B cell (primary cell): ENCODE results near the gene CNTN3. TPM values are rescaled to one million over a fixed set of nuclear protein-coding genes. Genes with fewer than 3 reads are reported as not detected.

ENCODE experiments used
- ATAC-seq: fragments of 200-7000 bp; cut with Tn5 transposase; one replicate; pipeline ENCODE4 v1.10.0; 2021; ENCODE audit warnings: low read depth, mild to moderate bottlenecking, moderate number of reproducible peaks, moderate library complexity
- CTCF ChIA-PET: fragments of 350-600 bp; sonication (Branson Sonifier 250); formaldehyde crosslinking; loops from one replicate; lab custom pipeline; 2021; ENCODE audit warnings: antibody characterized with exemption, inconsistent platforms; lab: Charles Lee
- POLR2A ChIA-PET: fragments of 350-600 bp; sonication (Branson Sonifier 250); formaldehyde crosslinking; loops from one replicate; lab custom pipeline; 2021; ENCODE audit warnings: antibody characterized with exemption; lab: Charles Lee
- DNase-seq: peaks from one replicate; pipeline ENCODE4 v3.0.0; 2013
- H2AFZ ChIP-seq: 2 replicates; pipeline ENCODE4 v1.6.1; 2012; ENCODE audit warnings: mild to moderate bottlenecking, low read depth, low read length; ENCODE audit not compliant: insufficient read depth, poor library complexity, severe bottlenecking
- H3K27ac ChIP-seq, 2 donors: 1 replicate in 1 of 2; 2 replicates in 1 of 2; pipeline ENCODE4 v1.5.1; 2012 to 2013; ENCODE audit warnings: low read length in 2 of 2, mild to moderate bottlenecking in 2 of 2, moderate library complexity in 1 of 2
- H3K27me3 ChIP-seq, 4 experiments: fragments of 200-600 bp in 1 of 4; sonication (generic) in 1 of 4; replicated peaks in 1 of 4; 1 replicate in 2 of 4; 2 replicates in 2 of 4; pipeline versions ENCODE4 v1.6.1 to v1.7.0; 2013 to 2016; ENCODE audit warnings: low read length in 3 of 4, mild to moderate bottlenecking in 2 of 4, mixed read lengths in 1 of 4, moderate library complexity in 1 of 4; ENCODE audit not compliant: insufficient read depth in 4 of 4, control insufficient read depth in 3 of 4; ENCODE audit errors: control extremely low read depth in 1 of 4
- H3K36me3 ChIP-seq, 2 experiments: replicated peaks in 1 of 2; 1 replicate in 1 of 2; 2 replicates in 1 of 2; pipeline versions ENCODE4 v1.6.1 to v1.7.1; 2013; ENCODE audit warnings: low read length in 1 of 2; ENCODE audit not compliant: insufficient read depth in 2 of 2, control insufficient read depth in 1 of 2; ENCODE audit errors: control extremely low read depth in 1 of 2, extremely low read depth in 1 of 2
- H3K4me1 ChIP-seq, 2 donors: fragments of 200-600 bp in 1 of 2; sonication (generic) in 1 of 2; 1 replicate in 1 of 2; 2 replicates in 1 of 2; pipeline versions ENCODE4 v1.5.1 to v1.6.1; 2013 to 2017; ENCODE audit warnings: low read length in 2 of 2; ENCODE audit not compliant: control insufficient read depth in 2 of 2, insufficient read depth in 2 of 2
- H3K4me2 ChIP-seq: replicated peaks from 2 replicates; pipeline ENCODE3; 2012; ENCODE audit warnings: mild to moderate bottlenecking, low read depth, low read length; ENCODE audit not compliant: poor library complexity, severe bottlenecking
- H3K4me3 ChIP-seq, 5 experiments: fragments of 200-600 bp in 1 of 5; sonication (generic) in 1 of 5; 1 replicate in 3 of 5; 2 replicates in 2 of 5; pipeline versions ENCODE4 v1.5.1 to v1.7.0; 2011 to 2016; ENCODE audit warnings: low read length in 4 of 5, mild to moderate bottlenecking in 4 of 5, low read depth in 2 of 5, control low read depth in 1 of 5, moderate library complexity in 1 of 5; ENCODE audit not compliant: insufficient read depth in 1 of 5; ENCODE audit errors: control extremely low read depth in 1 of 5, extremely low read depth in 1 of 5
- H3K79me2 ChIP-seq: fragments of 200-600 bp; sonication (generic); one replicate; pipeline ENCODE4 v1.6.0; 2016; ENCODE audit warnings: low read length; ENCODE audit not compliant: control insufficient read depth, insufficient read depth
- H3K9ac ChIP-seq: fragments of 200-600 bp; sonication (generic); 2 replicates; pipeline ENCODE4 v1.6.1; 2017; ENCODE audit warnings: mild to moderate bottlenecking, low read length, moderate library complexity
- H3K9me3 ChIP-seq, 3 donors: one replicate each; pipeline versions ENCODE4 v1.6.1 to v1.7.1; 2013; ENCODE audit warnings: low read length in 2 of 3; ENCODE audit not compliant: control insufficient read depth in 2 of 3, insufficient read depth in 1 of 3; ENCODE audit errors: control extremely low read depth in 1 of 3
- H4K20me1 ChIP-seq: 2 replicates; pipeline ENCODE4 v1.6.0; 2012; ENCODE audit warnings: mild to moderate bottlenecking, low read length; ENCODE audit not compliant: insufficient read depth, control insufficient read depth, poor library complexity, severe bottlenecking
- H3K27ac Mint-ChIP-seq: one replicate; pipeline ENCODE4 v1.8.0; 2021; ENCODE audit warnings: mixed read lengths
- H3K27me3 Mint-ChIP-seq: one replicate; pipeline ENCODE4 v1.8.0; 2021; ENCODE audit warnings: mixed read lengths
- H3K4me1 Mint-ChIP-seq: one replicate; pipeline ENCODE4 v1.8.0; 2021; ENCODE audit warnings: mixed read lengths
- H3K4me3 Mint-ChIP-seq: one replicate; pipeline ENCODE4 v1.8.0; 2021; ENCODE audit warnings: mixed read lengths
- H3K9me3 Mint-ChIP-seq: one replicate; pipeline ENCODE4 v1.8.0; 2022; ENCODE audit warnings: mixed read lengths; ENCODE audit not compliant: insufficient read depth
- EZH2 ChIP-seq: IDR thresholded peaks from 2 replicates; pipeline ENCODE4 v1.6.1; 2012; ENCODE audit warnings: borderline replicate concordance, low read depth, mild to moderate bottlenecking, moderate library complexity, low read length; ENCODE audit not compliant: insufficient read depth, poor library complexity, severe bottlenecking
- WGBS: methylation state at CpG from one replicate; pipeline ENCODE4 v1.1.5; 2013; ENCODE audit warnings: missing lambda C conversion rate; ENCODE audit not compliant: insufficient coverage; 5-methylcytosine and 5-hydroxymethylcytosine counted together
- intact Hi-C: fragments of 100-400 bp; cut with micrococcal nuclease; formaldehyde crosslinking; loops from one replicate; pipeline ENCODE4 v1.10.0; 2022
- polyA plus RNA-seq: library from polyadenylated mRNA; depleted of rRNA; stranded (reverse); fragments of >200 nt; gene quantifications from 2 replicates; pipeline ENCODE4 v1.2.3, GENCODE V29; 2012
- total RNA-seq, 2 donors: library from RNA; stranded (reverse); fragments of 120-200 nt in 1 of 2; gene quantifications; 1 replicate in 1 of 2; 2 replicates in 1 of 2; pipeline versions ENCODE4 v1.2.3 to v1.2.4, GENCODE V29; 2013 to 2022
- TF ChIP-seq, protein P1 (sequence below): fragments of 200-600 bp; IDR thresholded peaks from one replicate; pipeline ENCODE4 v1.8.0; 2022; ENCODE audit warnings: antibody characterized with exemption, mild to moderate bottlenecking

CNTN3 gene
- total and polyA plus RNA-seq, 2 donors (not counting 1 experiment from before 2014, with no cell fraction given) = not detected

- intact Hi-C loops = no loop called here
- Histone ChIP-seq H3K27me3 (no peaks in the 10 kb centered on the region), H3K4me1 (no peaks in the 10 kb centered on the region), H3K79me2 (no peaks in the 10 kb centered on the region), H3K4me2 (no peak overlapping the region), H3K9me3 (no peaks in the 10 kb centered on the region), H3K4me3 (no peak overlapping the region), H3K36me3 (no peaks in the 10 kb centered on the region), H2AFZ (no peak overlapping the region), H3K27ac (no peak overlapping the region), H4K20me1 (no peaks in the 10 kb centered on the region), H3K9ac (no peak overlapping the region)
- Mint-ChIP-seq H3K27ac (no peak overlapping the region), H3K27me3 (no peaks in the 10 kb centered on the region), H3K4me3 (no peak overlapping the region), H3K4me1 (no peaks in the 10 kb centered on the region), H3K9me3 (no peaks in the 10 kb centered on the region)
- TF ChIP-seq EZH2 = no peak
- TF ChIP-seq, protein P1, sequence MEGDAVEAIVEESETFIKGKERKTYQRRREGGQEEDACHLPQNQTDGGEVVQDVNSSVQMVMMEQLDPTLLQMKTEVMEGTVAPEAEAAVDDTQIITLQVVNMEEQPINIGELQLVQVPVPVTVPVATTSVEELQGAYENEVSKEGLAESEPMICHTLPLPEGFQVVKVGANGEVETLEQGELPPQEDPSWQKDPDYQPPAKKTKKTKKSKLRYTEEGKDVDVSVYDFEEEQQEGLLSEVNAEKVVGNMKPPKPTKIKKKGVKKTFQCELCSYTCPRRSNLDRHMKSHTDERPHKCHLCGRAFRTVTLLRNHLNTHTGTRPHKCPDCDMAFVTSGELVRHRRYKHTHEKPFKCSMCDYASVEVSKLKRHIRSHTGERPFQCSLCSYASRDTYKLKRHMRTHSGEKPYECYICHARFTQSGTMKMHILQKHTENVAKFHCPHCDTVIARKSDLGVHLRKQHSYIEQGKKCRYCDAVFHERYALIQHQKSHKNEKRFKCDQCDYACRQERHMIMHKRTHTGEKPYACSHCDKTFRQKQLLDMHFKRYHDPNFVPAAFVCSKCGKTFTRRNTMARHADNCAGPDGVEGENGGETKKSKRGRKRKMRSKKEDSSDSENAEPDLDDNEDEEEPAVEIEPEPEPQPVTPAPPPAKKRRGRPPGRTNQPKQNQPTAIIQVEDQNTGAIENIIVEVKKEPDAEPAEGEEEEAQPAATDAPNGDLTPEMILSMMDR = no peak
- ChIA-PET CTCF (no interaction called here), POLR2A (no interaction called here)
- ATAC-seq = no peak
- DNase-seq = no peak
- WGBS = no CpG with 5 or more reads among the region's 3 CpGs
Measured at GRCh38 chr3:74624301-74624700, 9.8 kb upstream of the CNTN3 start.

DNA sequence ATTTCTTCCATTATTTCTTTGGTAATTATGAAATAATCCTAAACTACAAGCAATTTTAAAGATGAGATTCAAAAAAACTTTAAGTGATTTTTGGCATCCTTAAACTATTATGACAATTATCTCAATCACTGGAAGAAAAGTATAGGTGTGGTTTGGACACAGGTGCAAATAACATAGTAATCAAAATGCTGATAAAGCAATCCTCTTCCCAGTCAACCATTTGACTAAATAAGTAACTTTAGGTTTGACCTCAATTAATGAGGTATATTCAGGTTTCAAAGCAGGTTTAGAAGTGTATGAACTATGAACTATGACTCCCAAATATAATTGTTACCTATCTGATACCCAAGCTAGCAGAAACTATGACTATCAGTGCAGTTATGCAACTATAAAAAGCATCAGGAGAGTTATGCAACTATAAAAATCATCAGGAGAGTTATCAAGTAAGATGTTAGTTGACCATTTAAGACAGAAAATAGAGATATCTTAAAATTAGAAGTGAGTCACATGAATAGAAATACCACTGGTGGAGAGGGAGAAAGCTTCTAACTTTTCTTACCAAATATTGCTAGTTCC, 8.9 kb upstream of the CNTN3 start:
- Mint-ChIP-seq H3K4me3 (no peak overlapping the region), H3K27ac (no peak overlapping the region), H3K9me3 (no peaks in the 10 kb centered on the region), H3K4me1 (no peaks in the 10 kb centered on the region), H3K27me3 (no peaks in the 10 kb centered on the region)
- intact Hi-C loops = no loop called here
- no peaks in the 10 kb centered on the region for H3K4me1 ChIP-seq
- no peak for ATAC-seq
- no peak overlapping the region for H3K4me2 ChIP-seq
- H3K27me3 ChIP-seq = no peaks in the 10 kb centered on the region
- CTCF ChIA-PET = no interaction called here
- no peak overlapping the region for H3K9ac ChIP-seq
- no peaks in the 10 kb centered on the region for H3K36me3 ChIP-seq
- no peak overlapping the region for H2AFZ ChIP-seq
- POLR2A ChIA-PET = no interaction called here
- no peak overlapping the region for H3K4me3 ChIP-seq
- no peak overlapping the region for H3K27ac ChIP-seq
- no peaks in the 10 kb centered on the region for H4K20me1 ChIP-seq
- no peak for DNase-seq
- TF ChIP-seq, protein P1 = no peak
- TF ChIP-seq EZH2 = no peak
- no peaks in the 10 kb centered on the region for H3K9me3 ChIP-seq
- H3K79me2 ChIP-seq = no peaks in the 10 kb centered on the region
